OCI-LY7 (cell line): ENCODE results near the gene CAPN8. TPM values are rescaled to one million over a fixed set of nuclear protein-coding genes. Genes with fewer than 3 reads are reported as not detected.

Experiments used
- BruUV-seq: library from RNA; stranded (reverse); fragments of 400-500 nt; replicated peaks from 2 replicates; lab custom pipeline; 2021; lab: Mats Ljungman, UMichigan
- CTCF ChIA-PET: fragments of 300-600 bp; sonication (Branson Sonifier 250); formaldehyde crosslinking; loops from one replicate; lab custom pipeline; 2022; ENCODE audit warnings: antibody characterized with exemption; ENCODE audit not compliant: unreplicated experiment; lab: Charles Lee
- POLR2A ChIA-PET: fragments of 300-600 bp; sonication (Branson Sonifier 250); formaldehyde crosslinking; loops from one replicate; lab custom pipeline; 2022; ENCODE audit warnings: antibody characterized with exemption; lab: Charles Lee
- DNase-seq: peaks from one replicate; pipeline ENCODE4 v3.0.0-alpha.2; 2015; ENCODE audit warnings: low spot score
- H2AFZ ChIP-seq: fragments of 200-600 bp; sonication (generic), shearing (Covaris generic); 2 replicates; pipeline ENCODE4 v1.6.1; 2014; ENCODE audit warnings: mild to moderate bottlenecking, antibody characterized with exemption, low read length, moderate library complexity
- H3K27ac ChIP-seq: fragments of 200-600 bp; sonication (generic); 2 replicates; pipeline ENCODE4 v1.5.1; 2014; ENCODE audit warnings: mixed run types, low read depth, mild to moderate bottlenecking, moderate library complexity, low read length, inconsistent platforms; ENCODE audit not compliant: poor library complexity, severe bottlenecking
- H3K36me3 ChIP-seq: fragments of 200-600 bp; sonication (generic); 2 replicates; pipeline ENCODE4 v1.6.1; 2014; ENCODE audit warnings: mild to moderate bottlenecking, antibody characterized with exemption, low read length, moderate library complexity, mixed read lengths; ENCODE audit not compliant: insufficient read depth
- H3K4me1 ChIP-seq: fragments of 200-600 bp; sonication (generic); 2 replicates; pipeline ENCODE4 v1.5.1; 2014; ENCODE audit warnings: mild to moderate bottlenecking, low read length; ENCODE audit not compliant: insufficient read depth, poor library complexity, severe bottlenecking
- H3K4me2 ChIP-seq: fragments of 200-600 bp; sonication (generic); 2 replicates; pipeline ENCODE4 v1.6.1; 2014; ENCODE audit warnings: mild to moderate bottlenecking, low read length
- H3K4me3 ChIP-seq: fragments of 200-600 bp; sonication (generic); 2 replicates; pipeline ENCODE4 v1.5.1; 2014; ENCODE audit warnings: mild to moderate bottlenecking, low read depth, low read length; ENCODE audit not compliant: poor library complexity, severe bottlenecking
- H3K79me2 ChIP-seq: fragments of 200-600 bp; sonication (generic); 2 replicates; pipeline ENCODE4 v1.6.1; 2016; ENCODE audit warnings: low read depth, mild to moderate bottlenecking, low read length, moderate library complexity, mixed read lengths; ENCODE audit not compliant: insufficient read depth
- H3K9me2 ChIP-seq: fragments of 200-600 bp; sonication (generic); 2 replicates; pipeline ENCODE4 v1.6.1; 2016; ENCODE audit warnings: mild to moderate bottlenecking, low read length, mixed read lengths; ENCODE audit not compliant: insufficient read depth
- H3K9me3 ChIP-seq: fragments of 200-600 bp; sonication (generic); 2 replicates; pipeline ENCODE4 v1.6.1; 2014; ENCODE audit warnings: mild to moderate bottlenecking, mixed run types, low read length, mixed read lengths
- H4K20me1 ChIP-seq: fragments of 200-600 bp; sonication (generic); 2 replicates; pipeline ENCODE4 v1.6.1; 2014; ENCODE audit warnings: mild to moderate bottlenecking, antibody characterized with exemption, low read length, moderate library complexity, mixed read lengths; ENCODE audit not compliant: insufficient read depth
- EZH2phosphoT487 ChIP-seq: fragments of 200-600 bp; sonication (generic); IDR thresholded peaks from 2 replicates; pipeline ENCODE4 v1.6.1; 2018; ENCODE audit warnings: low read depth, borderline replicate concordance, mild to moderate bottlenecking, mixed run types, antibody characterized with exemption, low read length, moderate library complexity, mixed read lengths
- intact Hi-C: fragments of 100-400 bp; cut with micrococcal nuclease; formaldehyde crosslinking; loops from one replicate; pipeline ENCODE4 v1.10.0; 2022; ENCODE audit not compliant: unreplicated experiment
- total RNA-seq, 2 experiments: library from RNA; depleted of rRNA in 1 of 2; stranded (reverse); fragments of >200 nt in 1 of 2; shearing (Covaris generic) in 1 of 2; gene quantifications; 2 replicates each; pipeline ENCODE4 v1.2.3, GENCODE V29; 2014 to 2022
- TF ChIP-seq, protein P1 (sequence below): fragments of 200-600 bp; sonication (generic); conservative IDR thresholded peaks from 2 replicates; pipeline ENCODE4 v1.5.1; 2014; ENCODE audit warnings: mild to moderate bottlenecking, antibody characterized with exemption, low read length, moderate library complexity, mixed read lengths

Gene CAPN8
- total RNA-seq, 2 experiments from 2014 or later = not detected

DNA sequence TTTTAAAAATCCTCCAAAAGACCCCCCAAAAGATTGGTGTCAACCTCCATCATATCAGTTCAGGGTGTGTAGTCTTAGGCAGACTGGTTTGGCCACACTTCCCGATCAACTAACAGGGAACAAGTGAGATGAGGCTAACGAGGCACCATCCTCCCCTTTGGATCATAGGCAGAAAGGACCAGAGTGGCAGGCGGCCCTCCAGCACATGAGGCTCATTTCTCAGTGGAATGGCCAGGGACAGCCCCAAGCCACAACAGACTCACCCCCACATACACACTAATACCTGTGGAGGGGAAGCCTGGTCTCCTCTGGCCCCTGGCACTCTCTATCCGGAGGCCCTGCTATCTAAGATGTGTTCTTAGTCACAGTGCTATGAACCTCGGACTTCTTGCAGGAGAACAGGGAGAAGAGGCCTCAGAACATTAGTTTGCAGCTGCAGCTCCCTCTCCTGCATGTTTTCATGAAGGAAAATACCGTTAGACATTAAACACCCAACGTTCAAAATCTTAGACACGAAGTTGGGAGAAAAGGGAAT lies 29.6 kb upstream of the CAPN8 start:
- Histone ChIP-seq H2AFZ (no peak overlapping the region; the same call in 1 of the 2 replicates), H3K9me3 (no peaks in the 10 kb centered on the region), H3K4me3 (no peak overlapping the region), H3K36me3 (no peaks in the 10 kb centered on the region), H3K79me2 (no peaks in the 10 kb centered on the region), H3K27ac (no peak overlapping the region), H3K9me2 (no peaks in the 10 kb centered on the region), H3K4me1 (no peaks in the 10 kb centered on the region), H4K20me1 (no peaks in the 10 kb centered on the region), H3K4me2 (no peak overlapping the region)
- intact Hi-C loops = no loop called here
- POLR2A ChIA-PET = interaction anchor here (0.7 kb wide), 1 partner anchor 747 kb away, joined by 3 read pairs; no protein-coding TSS in a partner anchor
- TF ChIP-seq, protein P1, sequence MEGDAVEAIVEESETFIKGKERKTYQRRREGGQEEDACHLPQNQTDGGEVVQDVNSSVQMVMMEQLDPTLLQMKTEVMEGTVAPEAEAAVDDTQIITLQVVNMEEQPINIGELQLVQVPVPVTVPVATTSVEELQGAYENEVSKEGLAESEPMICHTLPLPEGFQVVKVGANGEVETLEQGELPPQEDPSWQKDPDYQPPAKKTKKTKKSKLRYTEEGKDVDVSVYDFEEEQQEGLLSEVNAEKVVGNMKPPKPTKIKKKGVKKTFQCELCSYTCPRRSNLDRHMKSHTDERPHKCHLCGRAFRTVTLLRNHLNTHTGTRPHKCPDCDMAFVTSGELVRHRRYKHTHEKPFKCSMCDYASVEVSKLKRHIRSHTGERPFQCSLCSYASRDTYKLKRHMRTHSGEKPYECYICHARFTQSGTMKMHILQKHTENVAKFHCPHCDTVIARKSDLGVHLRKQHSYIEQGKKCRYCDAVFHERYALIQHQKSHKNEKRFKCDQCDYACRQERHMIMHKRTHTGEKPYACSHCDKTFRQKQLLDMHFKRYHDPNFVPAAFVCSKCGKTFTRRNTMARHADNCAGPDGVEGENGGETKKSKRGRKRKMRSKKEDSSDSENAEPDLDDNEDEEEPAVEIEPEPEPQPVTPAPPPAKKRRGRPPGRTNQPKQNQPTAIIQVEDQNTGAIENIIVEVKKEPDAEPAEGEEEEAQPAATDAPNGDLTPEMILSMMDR = no peak
- no peak for TF ChIP-seq EZH2phosphoT487
- CTCF ChIA-PET = no interaction called here
- no TSS peak for BruUV-seq
- DNase-seq = no peak

DNA sequence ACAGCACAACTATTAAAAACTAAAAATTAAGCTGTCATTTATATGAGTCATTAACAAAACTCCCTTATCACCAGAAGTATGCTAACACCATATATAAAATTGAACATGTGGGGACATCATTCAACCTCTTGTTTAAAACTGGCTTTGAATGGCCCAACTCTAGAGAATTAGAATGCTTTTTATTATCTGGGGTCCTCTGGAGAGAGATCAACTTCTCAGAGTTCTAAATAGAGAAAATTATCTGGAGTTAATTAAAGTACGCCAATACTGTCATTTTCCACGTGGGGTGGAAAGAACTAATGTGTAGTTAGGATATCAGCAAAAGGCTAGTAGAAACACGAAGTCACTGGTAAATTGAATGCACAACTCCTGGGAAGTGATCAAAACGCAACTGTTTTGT lies 25.6 kb upstream of the CAPN8 start:
- no peaks in the 10 kb centered on the region for H3K9me3 ChIP-seq
- ChIA-PET CTCF (no interaction called here), POLR2A (interaction anchor here (1.3 kb wide), 1 partner anchor 57 kb away, joined by 3 read pairs; no protein-coding TSS in a partner anchor)
- DNase-seq = no peak
- intact Hi-C loops = no loop called here
- H3K4me2 ChIP-seq = no peak overlapping the region
- no peak overlapping the region for H3K4me3 ChIP-seq
- BruUV-seq = no TSS peak
- no peaks in the 10 kb centered on the region for H3K4me1 ChIP-seq
- no peak for TF ChIP-seq EZH2phosphoT487
- TF ChIP-seq, protein P1 = no peak
- H3K9me2 ChIP-seq = no peaks in the 10 kb centered on the region
- H2AFZ ChIP-seq = no peak overlapping the region
- no peaks in the 10 kb centered on the region for H3K36me3 ChIP-seq
- H3K79me2 ChIP-seq = no peaks in the 10 kb centered on the region
- H4K20me1 ChIP-seq = no peaks in the 10 kb centered on the region
- H3K27ac ChIP-seq = no peak overlapping the region

DNA sequence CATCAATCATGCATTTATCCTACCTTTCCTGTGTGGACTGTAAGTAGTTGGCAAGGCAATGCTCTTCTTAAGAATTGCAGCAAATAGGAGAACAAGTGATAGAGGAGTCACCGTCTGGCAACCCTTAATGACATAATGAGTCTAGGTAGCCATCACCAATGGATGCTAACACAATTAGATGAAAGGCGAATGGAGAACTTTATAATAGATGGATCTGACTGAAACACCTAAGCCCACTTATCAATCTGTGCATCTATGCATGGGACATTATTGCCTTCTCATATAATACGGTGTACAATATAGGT lies 18.9 kb upstream of the CAPN8 start:
- Histone ChIP-seq H3K27ac (no peak overlapping the region), H3K9me2 (no peaks in the 10 kb centered on the region), H3K9me3 (no peaks in the 10 kb centered on the region), H3K79me2 (no peaks in the 10 kb centered on the region), H3K36me3 (no peaks in the 10 kb centered on the region), H3K4me1 (no peaks in the 10 kb centered on the region), H3K4me2 (no peak overlapping the region), H3K4me3 (no peak overlapping the region), H4K20me1 (no peaks in the 10 kb centered on the region; the same call in 1 of the 2 replicates), H2AFZ (no peak overlapping the region)
- ChIA-PET POLR2A (no interaction called here), CTCF (no interaction called here)
- intact Hi-C loops = loop anchor here (1.0 to 2.0 kb wide), 2 partner anchors 153 to 552 kb away; no protein-coding TSS in a partner anchor
- no TSS peak for BruUV-seq
- TF ChIP-seq EZH2phosphoT487 = no peak
- TF ChIP-seq, protein P1 = peak; percentile 48; the same call in 1 of the 2 replicates
- no peak for DNase-seq
